ENCODE measurements around the gene SMIM13. TPM values are rescaled to one million over a fixed set of nuclear protein-coding genes. Genes with fewer than 3 reads are reported as not detected.

SMIM13 gene
- total RNA-seq, 2 experiments from 2014 or later, result 13.9 to 19.0 TPM

GRCh38 chr6:11103065-11103464 is 9.4 kb downstream of the SMIM13 start:
- Histone ChIP-seq H3K4me2 (ENCODE audit: low read length) (no peak overlapping the region), H3K9me3 (ENCODE audit: low read length) (peaks cover 9% of the 10 kb centered on the region; the same call in 1 of the 2 replicates), H4K20me1 (ENCODE audit: insufficient read depth, low read length) (peaks cover 21% of the 10 kb centered on the region; the same call in 1 of the 2 replicates), H3K4me1 (ENCODE audit: insufficient read depth, low read length, poor library complexity, severe bottlenecking) (no peaks in the 10 kb centered on the region), H3K36me3 (ENCODE audit: insufficient read depth, low read length) (peaks cover 59% of the 10 kb centered on the region), H2AFZ (ENCODE audit: low read length) (no peak overlapping the region), H3K9me2 (ENCODE audit: insufficient read depth, low read length) (no peaks in the 10 kb centered on the region), H3K79me2 (ENCODE audit: insufficient read depth, low read depth, low read length) (peaks cover 84% of the 10 kb centered on the region), H3K27ac (ENCODE audit: low read depth, low read length, poor library complexity, severe bottlenecking) (no peak overlapping the region), H3K4me3 (ENCODE audit: low read depth, low read length, poor library complexity, severe bottlenecking) (no peak overlapping the region)
- intact Hi-C loops (cut with micrococcal nuclease; ENCODE audit: unreplicated experiment), result no loop called here
- POLR2A ChIA-PET, result no interaction called here
- no peak for TF ChIP-seq EZH2phosphoT487 (IDR thresholded peaks at IDR 0.05; ENCODE audit: borderline replicate concordance, low read depth, low read length)
- TF ChIP-seq, protein P1, sequence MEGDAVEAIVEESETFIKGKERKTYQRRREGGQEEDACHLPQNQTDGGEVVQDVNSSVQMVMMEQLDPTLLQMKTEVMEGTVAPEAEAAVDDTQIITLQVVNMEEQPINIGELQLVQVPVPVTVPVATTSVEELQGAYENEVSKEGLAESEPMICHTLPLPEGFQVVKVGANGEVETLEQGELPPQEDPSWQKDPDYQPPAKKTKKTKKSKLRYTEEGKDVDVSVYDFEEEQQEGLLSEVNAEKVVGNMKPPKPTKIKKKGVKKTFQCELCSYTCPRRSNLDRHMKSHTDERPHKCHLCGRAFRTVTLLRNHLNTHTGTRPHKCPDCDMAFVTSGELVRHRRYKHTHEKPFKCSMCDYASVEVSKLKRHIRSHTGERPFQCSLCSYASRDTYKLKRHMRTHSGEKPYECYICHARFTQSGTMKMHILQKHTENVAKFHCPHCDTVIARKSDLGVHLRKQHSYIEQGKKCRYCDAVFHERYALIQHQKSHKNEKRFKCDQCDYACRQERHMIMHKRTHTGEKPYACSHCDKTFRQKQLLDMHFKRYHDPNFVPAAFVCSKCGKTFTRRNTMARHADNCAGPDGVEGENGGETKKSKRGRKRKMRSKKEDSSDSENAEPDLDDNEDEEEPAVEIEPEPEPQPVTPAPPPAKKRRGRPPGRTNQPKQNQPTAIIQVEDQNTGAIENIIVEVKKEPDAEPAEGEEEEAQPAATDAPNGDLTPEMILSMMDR (conservative IDR thresholded peaks at IDR 0.05; ENCODE audit: low read length), result no peak
- no TSS peak for BruUV-seq (replicated peaks)
- CTCF ChIA-PET (ENCODE audit: unreplicated experiment), result no interaction called here
- DNase-seq (ENCODE audit: low spot score), result no peak

GRCh38 chr6:11108726-11109125 is 15.1 kb downstream of the SMIM13 start:
- intact Hi-C loops (cut with micrococcal nuclease; ENCODE audit: unreplicated experiment), result no loop called here
- H3K4me2 ChIP-seq (ENCODE audit: low read length), result no peak overlapping the region
- H4K20me1 ChIP-seq (ENCODE audit: insufficient read depth, low read length), result peaks cover 28% of the 10 kb centered on the region; the same call in 1 of the 2 replicates
- H3K79me2 ChIP-seq (ENCODE audit: insufficient read depth, low read depth, low read length), result peaks cover 45% of the 10 kb centered on the region
- H3K36me3 ChIP-seq (ENCODE audit: insufficient read depth, low read length), result peaks cover 9% of the 10 kb centered on the region; the same call in 1 of the 2 replicates
- TF ChIP-seq, protein P1 (conservative IDR thresholded peaks at IDR 0.05; ENCODE audit: low read length), result no peak
- TF ChIP-seq EZH2phosphoT487 (IDR thresholded peaks at IDR 0.05; ENCODE audit: borderline replicate concordance, low read depth, low read length), result no peak
- ChIA-PET POLR2A (interaction anchor here (0.6 kb wide), 1 partner anchor 574 kb away, joined by 3 read pairs; no protein-coding TSS in a partner anchor), CTCF (ENCODE audit: unreplicated experiment) (no interaction called here)
- no TSS peak for BruUV-seq (replicated peaks)
- H3K9me3 ChIP-seq (ENCODE audit: low read length), result no peaks in the 10 kb centered on the region
- H3K27ac ChIP-seq (ENCODE audit: low read depth, low read length, poor library complexity, severe bottlenecking), result no peak overlapping the region
- H3K4me1 ChIP-seq (ENCODE audit: insufficient read depth, low read length, poor library complexity, severe bottlenecking), result no peaks in the 10 kb centered on the region
- no peaks in the 10 kb centered on the region for H3K9me2 ChIP-seq (ENCODE audit: insufficient read depth, low read length)
- no peak overlapping the region for H2AFZ ChIP-seq (ENCODE audit: low read length)
- no peak overlapping the region for H3K4me3 ChIP-seq (ENCODE audit: low read depth, low read length, poor library complexity, severe bottlenecking)
- no peak for DNase-seq (ENCODE audit: low spot score)

GRCh38 chr6:11110921-11111768 is 17.5 kb downstream of the SMIM13 start, which contains the start of gene ERVFRD-1:
ERVFRD-1 (minus strand) TSS chr6:11111725; CDS start chr6:11105310, 6,415 bp downstream.
- Histone ChIP-seq H3K9me3 (ENCODE audit: low read length) (no peaks in the 10 kb centered on the region), H3K4me2 (ENCODE audit: low read length) (no peak within 1 kb of the TSS), H3K27ac (ENCODE audit: low read depth, low read length, poor library complexity, severe bottlenecking) (no peak within 1 kb of the TSS), H3K4me1 (ENCODE audit: insufficient read depth, low read length, poor library complexity, severe bottlenecking) (no peaks in the 10 kb centered on the region), H3K4me3 (ENCODE audit: low read depth, low read length, poor library complexity, severe bottlenecking) (no peak within 1 kb of the TSS), H3K79me2 (ENCODE audit: insufficient read depth, low read depth, low read length) (peaks cover 24% of the 10 kb centered on the region), H2AFZ (ENCODE audit: low read length) (no peak within 1 kb of the TSS), H4K20me1 (ENCODE audit: insufficient read depth, low read length) (peaks cover 10% of the 10 kb centered on the region; the same call in 1 of the 2 replicates), H3K36me3 (ENCODE audit: insufficient read depth, low read length) (peaks cover 9% of the 10 kb centered on the region; the same call in 1 of the 2 replicates), H3K9me2 (ENCODE audit: insufficient read depth, low read length) (no peaks in the 10 kb centered on the region)
- POLR2A ChIA-PET, result interaction anchor here (0.6 kb wide), 1 partner anchor 399 kb away, joined by 3 read pairs; no protein-coding TSS in a partner anchor
- DNase-seq (ENCODE audit: low spot score), result no peak
- intact Hi-C loops (cut with micrococcal nuclease; ENCODE audit: unreplicated experiment), result no loop called here
- no peak for TF ChIP-seq EZH2phosphoT487 (IDR thresholded peaks at IDR 0.05; ENCODE audit: borderline replicate concordance, low read depth, low read length)
- TF ChIP-seq, protein P1 (conservative IDR thresholded peaks at IDR 0.05; ENCODE audit: low read length), result no peak
- CTCF ChIA-PET (ENCODE audit: unreplicated experiment), result no interaction called here
- no TSS peak for BruUV-seq (replicated peaks)

Data from OCI-LY7 (cell line).